Activated gamma-delta T cell treated with anti-CD3 and anti-CD28 coated beads, Interleukin-2, amount 50 U/mL, for 16 hours (primary cell): ENCODE data around the gene TSKS.

Experiments
- DNase-seq: peaks from one replicate; pipeline ENCODE4 v3.0.0-alpha.2; 2020; ENCODE audit warnings: low read depth

The TSKS gene

GRCh38 chr19:49795615-49796014 lies 32.5 kb upstream of the TSKS start:
- DNase-seq, result no peak

GRCh38 chr19:49793561-49793840 lies 30.4 kb upstream of the TSKS start:
- no peak for DNase-seq

GRCh38 chr19:49792829-49793560 lies 29.9 kb upstream of the TSKS start:
- no peak for DNase-seq

GRCh38 chr19:49791776-49792445 lies 28.8 kb upstream of the TSKS start:
- no peak for DNase-seq

- no peak for DNase-seq
Observed at GRCh38 chr19:49790866-49791265, 27.8 kb upstream of the TSKS start.

- DNase-seq, result no peak
Observed at GRCh38 chr19:49788857-49789256, 25.8 kb upstream of the TSKS start.

- DNase-seq, result no peak
Observed at GRCh38 chr19:49787746-49788145, 24.6 kb upstream of the TSKS start.

GRCh38 chr19:49786376-49786820 lies 23.3 kb upstream of the TSKS start:
- no peak for DNase-seq

GRCh38 chr19:49782515-49782914 lies 19.4 kb upstream of the TSKS start:
- DNase-seq, result no peak

GRCh38 chr19:49781394-49781793 lies 18.3 kb upstream of the TSKS start:
- DNase-seq, result no peak

GRCh38 chr19:49780861-49781260 lies 17.8 kb upstream of the TSKS start:
- no peak for DNase-seq

GRCh38 chr19:49779731-49780555 lies 16.8 kb upstream of the TSKS start:
- DNase-seq, result no peak

GRCh38 chr19:49776371-49776764 lies 13.3 kb upstream of the TSKS start:
- no peak for DNase-seq

GRCh38 chr19:49775742-49776370 lies 12.8 kb upstream of the TSKS start:
- DNase-seq, result no peak

- no peak for DNase-seq
Observed at GRCh38 chr19:49774969-49775368, 11.9 kb upstream of the TSKS start.

GRCh38 chr19:49773663-49774350 lies 10.7 kb upstream of the TSKS start:
- no peak for DNase-seq

- no peak for DNase-seq
Observed at GRCh38 chr19:49772850-49773432, 9.8 kb upstream of the TSKS start.

- DNase-seq, result no peak
Observed at GRCh38 chr19:49771674-49772139, 8.6 kb upstream of the TSKS start.

GRCh38 chr19:49770529-49770928 lies 7.4 kb upstream of the TSKS start:
- no peak for DNase-seq

GRCh38 chr19:49767967-49768581 lies 5.0 kb upstream of the TSKS start:
- no peak for DNase-seq

- DNase-seq, result no peak
Observed at GRCh38 chr19:49767381-49767780, 4.3 kb upstream of the TSKS start.
